Ishikawa (cell line): ENCODE results near the gene DISP3.

Source experiments
- CREB1 ChIP-seq: IDR thresholded peaks from 2 replicates; pipeline ENCODE4 v1.6.1; 2012; ENCODE audit warnings: low read depth
- RAD21 ChIP-seq: IDR thresholded peaks from 2 replicates; pipeline ENCODE4 v1.6.1; 2012; ENCODE audit warnings: low read depth
- TF ChIP-seq, protein P1 (sequence below): IDR thresholded peaks from 2 replicates; pipeline ENCODE4 v1.6.1; 2012
- TF ChIP-seq, protein P2 (sequence below): IDR thresholded peaks from 2 replicates; pipeline ENCODE4 v1.6.1; 2012; ENCODE audit warnings: low read depth, mild to moderate bottlenecking

DNA sequence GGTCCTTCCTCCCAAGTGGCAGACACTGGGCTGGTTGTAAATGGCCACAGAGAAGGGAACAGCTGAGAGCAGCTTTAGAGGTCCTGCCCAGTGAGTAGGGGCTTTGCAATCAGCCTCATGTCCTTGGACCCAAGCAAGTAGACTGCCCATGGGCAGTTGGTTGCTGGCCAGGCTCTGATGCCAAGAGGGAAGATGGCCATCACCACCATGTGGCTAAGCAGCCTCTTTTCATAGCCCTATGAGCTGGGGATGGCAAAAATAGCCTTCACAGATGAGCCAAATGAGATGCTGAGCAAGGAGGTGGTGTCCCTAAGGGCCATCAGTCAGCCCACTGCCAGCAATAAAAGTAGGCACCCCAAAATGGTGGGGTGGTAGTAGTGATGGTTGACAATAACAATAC, 3.2 kb downstream of the DISP3 start:
- TF ChIP-seq, protein P1, sequence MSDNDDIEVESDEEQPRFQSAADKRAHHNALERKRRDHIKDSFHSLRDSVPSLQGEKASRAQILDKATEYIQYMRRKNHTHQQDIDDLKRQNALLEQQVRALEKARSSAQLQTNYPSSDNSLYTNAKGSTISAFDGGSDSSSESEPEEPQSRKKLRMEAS, result no peak
- no peak for TF ChIP-seq CREB1
- no peak for TF ChIP-seq RAD21
- TF ChIP-seq, protein P2, sequence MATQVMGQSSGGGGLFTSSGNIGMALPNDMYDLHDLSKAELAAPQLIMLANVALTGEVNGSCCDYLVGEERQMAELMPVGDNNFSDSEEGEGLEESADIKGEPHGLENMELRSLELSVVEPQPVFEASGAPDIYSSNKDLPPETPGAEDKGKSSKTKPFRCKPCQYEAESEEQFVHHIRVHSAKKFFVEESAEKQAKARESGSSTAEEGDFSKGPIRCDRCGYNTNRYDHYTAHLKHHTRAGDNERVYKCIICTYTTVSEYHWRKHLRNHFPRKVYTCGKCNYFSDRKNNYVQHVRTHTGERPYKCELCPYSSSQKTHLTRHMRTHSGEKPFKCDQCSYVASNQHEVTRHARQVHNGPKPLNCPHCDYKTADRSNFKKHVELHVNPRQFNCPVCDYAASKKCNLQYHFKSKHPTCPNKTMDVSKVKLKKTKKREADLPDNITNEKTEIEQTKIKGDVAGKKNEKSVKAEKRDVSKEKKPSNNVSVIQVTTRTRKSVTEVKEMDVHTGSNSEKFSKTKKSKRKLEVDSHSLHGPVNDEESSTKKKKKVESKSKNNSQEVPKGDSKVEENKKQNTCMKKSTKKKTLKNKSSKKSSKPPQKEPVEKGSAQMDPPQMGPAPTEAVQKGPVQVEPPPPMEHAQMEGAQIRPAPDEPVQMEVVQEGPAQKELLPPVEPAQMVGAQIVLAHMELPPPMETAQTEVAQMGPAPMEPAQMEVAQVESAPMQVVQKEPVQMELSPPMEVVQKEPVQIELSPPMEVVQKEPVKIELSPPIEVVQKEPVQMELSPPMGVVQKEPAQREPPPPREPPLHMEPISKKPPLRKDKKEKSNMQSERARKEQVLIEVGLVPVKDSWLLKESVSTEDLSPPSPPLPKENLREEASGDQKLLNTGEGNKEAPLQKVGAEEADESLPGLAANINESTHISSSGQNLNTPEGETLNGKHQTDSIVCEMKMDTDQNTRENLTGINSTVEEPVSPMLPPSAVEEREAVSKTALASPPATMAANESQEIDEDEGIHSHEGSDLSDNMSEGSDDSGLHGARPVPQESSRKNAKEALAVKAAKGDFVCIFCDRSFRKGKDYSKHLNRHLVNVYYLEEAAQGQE, result no peak
